ENCODE data around the gene LYPLAL1.

Gene LYPLAL1

DNA sequence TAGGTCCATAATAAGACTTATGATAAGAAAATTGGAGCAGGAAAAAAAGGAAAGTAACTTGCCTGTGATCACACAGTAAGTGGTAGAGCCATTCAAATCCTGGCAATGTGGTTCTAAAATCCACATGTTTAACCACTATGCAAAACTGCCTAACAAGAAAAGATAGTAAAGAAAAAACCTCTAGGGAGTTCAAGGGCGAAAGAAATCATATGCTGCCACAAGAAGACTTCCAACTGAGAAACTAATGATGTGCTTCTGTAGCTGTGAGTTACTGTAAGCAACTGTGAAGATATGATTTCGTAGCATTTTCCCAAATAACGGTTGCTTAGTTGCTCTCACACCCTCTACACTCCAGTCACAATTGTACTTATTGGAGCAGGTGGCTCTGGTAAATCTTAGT, 20.9 kb upstream of the LYPLAL1 start:
- no peaks in the 10 kb centered on the region for H4K20me1 ChIP-seq (ENCODE audit: insufficient read depth)
- no peak overlapping the region for H3K4me2 ChIP-seq
- no peaks in the 10 kb centered on the region for H3K4me1 ChIP-seq (ENCODE audit: low read depth, poor library complexity, severe bottlenecking)
- no peaks in the 10 kb centered on the region for H3K27me3 ChIP-seq (ENCODE audit: insufficient read depth, low read depth)
- H3K27ac ChIP-seq = no peak overlapping the region
- H3K36me3 ChIP-seq (ENCODE audit: insufficient read depth) = no peaks in the 10 kb centered on the region
- TF ChIP-seq, protein P1, sequence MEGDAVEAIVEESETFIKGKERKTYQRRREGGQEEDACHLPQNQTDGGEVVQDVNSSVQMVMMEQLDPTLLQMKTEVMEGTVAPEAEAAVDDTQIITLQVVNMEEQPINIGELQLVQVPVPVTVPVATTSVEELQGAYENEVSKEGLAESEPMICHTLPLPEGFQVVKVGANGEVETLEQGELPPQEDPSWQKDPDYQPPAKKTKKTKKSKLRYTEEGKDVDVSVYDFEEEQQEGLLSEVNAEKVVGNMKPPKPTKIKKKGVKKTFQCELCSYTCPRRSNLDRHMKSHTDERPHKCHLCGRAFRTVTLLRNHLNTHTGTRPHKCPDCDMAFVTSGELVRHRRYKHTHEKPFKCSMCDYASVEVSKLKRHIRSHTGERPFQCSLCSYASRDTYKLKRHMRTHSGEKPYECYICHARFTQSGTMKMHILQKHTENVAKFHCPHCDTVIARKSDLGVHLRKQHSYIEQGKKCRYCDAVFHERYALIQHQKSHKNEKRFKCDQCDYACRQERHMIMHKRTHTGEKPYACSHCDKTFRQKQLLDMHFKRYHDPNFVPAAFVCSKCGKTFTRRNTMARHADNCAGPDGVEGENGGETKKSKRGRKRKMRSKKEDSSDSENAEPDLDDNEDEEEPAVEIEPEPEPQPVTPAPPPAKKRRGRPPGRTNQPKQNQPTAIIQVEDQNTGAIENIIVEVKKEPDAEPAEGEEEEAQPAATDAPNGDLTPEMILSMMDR (conservative IDR thresholded peaks at IDR 0.05; ENCODE audit: low read depth, low read length) = no peak
- H3K9ac ChIP-seq = no peak overlapping the region
- no peak overlapping the region for H2AFZ ChIP-seq (ENCODE audit: low read depth)
- no peak overlapping the region for H3K4me3 ChIP-seq (IDR thresholded peaks at IDR 0.05; ENCODE audit: insufficient read depth, low read depth, low read length)
- H3K79me2 ChIP-seq (ENCODE audit: insufficient read depth, low read depth) = no peaks in the 10 kb centered on the region

DNA sequence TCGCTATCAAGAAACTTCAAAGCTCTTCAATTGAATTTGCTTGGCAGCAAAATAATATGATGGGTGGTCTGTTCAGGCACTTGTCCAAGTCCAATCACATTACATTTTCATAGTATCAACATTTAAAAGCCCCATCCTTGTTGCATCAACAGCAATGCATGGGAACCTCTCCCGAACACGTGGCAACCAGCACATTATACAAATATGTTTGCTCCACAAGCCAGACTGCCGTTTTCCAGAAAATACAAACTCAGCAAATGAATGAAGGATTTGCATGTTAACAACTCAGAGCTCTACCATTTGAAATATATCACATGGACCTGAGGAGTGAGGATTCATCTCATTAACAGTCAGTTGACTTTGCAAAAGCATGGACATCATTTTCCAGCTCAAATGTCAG, 20.0 kb upstream of the LYPLAL1 start:
- Histone ChIP-seq H4K20me1 (ENCODE audit: insufficient read depth) (no peaks in the 10 kb centered on the region), H3K27ac (no peak overlapping the region), H3K4me2 (no peak overlapping the region), H2AFZ (ENCODE audit: low read depth) (no peak overlapping the region), H3K4me3 (IDR thresholded peaks at IDR 0.05; ENCODE audit: insufficient read depth, low read depth, low read length) (no peak overlapping the region), H3K4me1 (ENCODE audit: low read depth, poor library complexity, severe bottlenecking) (no peaks in the 10 kb centered on the region), H3K27me3 (ENCODE audit: insufficient read depth, low read depth) (no peaks in the 10 kb centered on the region), H3K9ac (no peak overlapping the region), H3K36me3 (ENCODE audit: insufficient read depth) (no peaks in the 10 kb centered on the region), H3K79me2 (ENCODE audit: insufficient read depth, low read depth) (no peaks in the 10 kb centered on the region)
- TF ChIP-seq, protein P1 (conservative IDR thresholded peaks at IDR 0.05; ENCODE audit: low read depth, low read length) = no peak

DNA sequence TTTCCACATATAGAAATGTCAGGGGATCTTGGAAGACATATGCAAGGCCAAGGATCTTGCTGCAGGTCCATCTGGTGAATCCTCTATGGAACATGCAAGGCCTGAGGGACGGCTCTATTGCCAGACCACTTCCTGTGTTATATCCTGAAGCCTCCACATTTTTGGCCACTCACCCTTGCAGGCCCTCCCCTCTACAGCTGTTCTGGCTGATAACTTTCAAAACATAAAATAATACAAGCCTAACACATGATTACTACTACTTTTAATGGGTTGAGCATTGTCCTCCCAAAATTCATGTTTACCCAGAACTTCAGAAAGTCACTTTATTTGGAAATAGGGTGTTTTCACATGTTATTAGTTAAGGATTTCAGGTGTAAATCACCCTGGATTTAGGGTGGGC, 18.5 kb upstream of the LYPLAL1 start:
- H4K20me1 ChIP-seq (ENCODE audit: insufficient read depth) = no peaks in the 10 kb centered on the region
- no peaks in the 10 kb centered on the region for H3K4me1 ChIP-seq (ENCODE audit: low read depth, poor library complexity, severe bottlenecking)
- no peak overlapping the region for H3K4me3 ChIP-seq (IDR thresholded peaks at IDR 0.05; ENCODE audit: insufficient read depth, low read depth, low read length)
- no peak overlapping the region for H3K4me2 ChIP-seq
- H3K27me3 ChIP-seq (ENCODE audit: insufficient read depth, low read depth) = no peaks in the 10 kb centered on the region
- no peak overlapping the region for H3K27ac ChIP-seq
- H3K9ac ChIP-seq = no peak overlapping the region
- no peaks in the 10 kb centered on the region for H3K79me2 ChIP-seq (ENCODE audit: insufficient read depth, low read depth)
- TF ChIP-seq, protein P1 (conservative IDR thresholded peaks at IDR 0.05; ENCODE audit: low read depth, low read length) = no peak
- no peaks in the 10 kb centered on the region for H3K36me3 ChIP-seq (ENCODE audit: insufficient read depth)
- H2AFZ ChIP-seq (ENCODE audit: low read depth) = no peak overlapping the region

DNA sequence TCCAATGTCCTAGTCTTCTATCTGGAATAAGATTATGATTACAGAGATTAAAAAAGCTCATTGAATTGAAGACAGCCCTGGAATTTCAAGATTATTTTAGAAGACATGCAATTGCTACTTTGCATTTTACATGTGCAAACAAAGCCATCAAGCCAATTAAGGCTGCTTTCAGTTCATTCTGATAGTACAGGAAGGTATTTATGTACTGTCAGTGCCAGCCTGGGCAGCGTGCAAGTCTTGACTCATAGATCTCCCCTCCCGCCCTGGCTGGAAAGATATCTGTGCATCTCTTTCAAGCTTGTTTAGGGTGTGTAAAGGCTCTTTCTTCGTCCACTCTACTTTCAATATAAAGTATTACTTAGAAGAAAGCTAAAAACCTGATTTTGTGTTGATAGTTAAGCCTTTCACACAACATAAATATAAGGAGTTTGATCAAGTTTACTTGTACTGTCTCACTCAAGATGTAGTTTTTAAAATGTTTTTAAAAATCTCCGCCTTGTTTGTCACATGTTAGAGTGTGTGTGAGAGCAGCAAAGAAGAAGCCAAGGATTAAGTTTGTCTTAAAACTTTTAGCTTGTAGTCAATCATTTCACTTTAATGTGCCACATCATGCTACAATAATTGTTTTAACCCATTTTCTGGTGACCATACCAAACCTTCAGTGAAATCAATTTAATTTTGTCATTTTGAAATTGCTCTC, 13.6 kb upstream of the LYPLAL1 start:
- Histone ChIP-seq H3K9ac (no peak overlapping the region), H3K4me3 (IDR thresholded peaks at IDR 0.05; ENCODE audit: insufficient read depth, low read depth, low read length) (no peak overlapping the region), H3K27ac (no peak overlapping the region), H3K79me2 (ENCODE audit: insufficient read depth, low read depth) (no peaks in the 10 kb centered on the region), H3K36me3 (ENCODE audit: insufficient read depth) (no peaks in the 10 kb centered on the region; the same call in 1 of the 2 replicates), H2AFZ (ENCODE audit: low read depth) (no peak overlapping the region), H4K20me1 (ENCODE audit: insufficient read depth) (no peaks in the 10 kb centered on the region), H3K4me2 (no peak overlapping the region), H3K4me1 (ENCODE audit: low read depth, poor library complexity, severe bottlenecking) (no peaks in the 10 kb centered on the region), H3K27me3 (ENCODE audit: insufficient read depth, low read depth) (no peaks in the 10 kb centered on the region)
- TF ChIP-seq, protein P1 (conservative IDR thresholded peaks at IDR 0.05; ENCODE audit: low read depth, low read length) = no peak

Measured in KMS-11 (cell line).